DOHH2 (cell line): ENCODE data around the gene SEPTIN11.

ENCODE experiments used
- CTCF ChIP-seq: fragments of 200-600 bp; sonication (generic); IDR thresholded peaks from one replicate; pipeline ENCODE4 v1.5.1; 2014; ENCODE audit warnings: antibody characterized with exemption, mild to moderate bottlenecking, low read depth, low read length; ENCODE audit not compliant: poor library complexity, severe bottlenecking
- EZH2phosphoT487 ChIP-seq: fragments of 200-600 bp; sonication (generic); IDR thresholded peaks from 2 replicates; pipeline ENCODE4 v1.6.1; 2017; ENCODE audit warnings: borderline replicate concordance, mild to moderate bottlenecking, antibody characterized with exemption, low read length, moderate library complexity, mixed read lengths

GRCh38 chr4:76950052-76950955 lies 752 bp downstream of the SEPTIN11 start:
- TF ChIP-seq CTCF: no peak
- no peak for TF ChIP-seq EZH2phosphoT487
